Neuronal stem cell (in vitro differentiated cells): ENCODE results near the gene YIPF6. TPM values are rescaled to one million over a fixed set of nuclear protein-coding genes. Genes with fewer than 3 reads are reported as not detected.

ENCODE experiments used
- DNase-seq: peaks from one replicate; pipeline ENCODE4 v3.0.0-alpha.2; 2013; ENCODE audit warnings: low spot score
- H2AFZ ChIP-seq: one replicate; pipeline ENCODE4 v1.6.1; 2013; ENCODE audit warnings: mild to moderate bottlenecking, low read length, inconsistent platforms
- H2AK5ac ChIP-seq: 2 replicates; pipeline ENCODE4 v1.6.1; 2013; ENCODE audit warnings: low read depth, mild to moderate bottlenecking, inconsistent platforms, low read length, moderate library complexity, mixed read lengths
- H2BK120ac ChIP-seq: 2 replicates; pipeline ENCODE4 v1.6.1; 2013; ENCODE audit warnings: low read depth, mild to moderate bottlenecking, inconsistent platforms, low read length, moderate library complexity, mixed read lengths
- H2BK12ac ChIP-seq: one replicate; pipeline ENCODE4 v1.6.1; 2013; ENCODE audit warnings: low read length, inconsistent platforms
- H2BK15ac ChIP-seq: 2 replicates; pipeline ENCODE4 v1.6.1; 2013; ENCODE audit warnings: mild to moderate bottlenecking, low read length, inconsistent platforms, mixed read lengths
- H2BK5ac ChIP-seq: one replicate; pipeline ENCODE4 v1.6.1; 2013; ENCODE audit warnings: inconsistent platforms, mild to moderate bottlenecking, low read length, moderate library complexity
- H3K14ac ChIP-seq: one replicate; pipeline ENCODE4 v1.6.1; 2013; ENCODE audit warnings: low read length, inconsistent platforms
- H3K18ac ChIP-seq: 2 replicates; pipeline ENCODE4 v1.6.1; 2013; ENCODE audit warnings: low read length, inconsistent platforms
- H3K23ac ChIP-seq: 2 replicates; pipeline ENCODE4 v1.6.1; 2013; ENCODE audit warnings: low read depth, mild to moderate bottlenecking, mixed read lengths, low read length, inconsistent platforms; ENCODE audit not compliant: poor library complexity
- H3K27ac ChIP-seq: replicated peaks from 3 replicates; pipeline ENCODE4 v1.5.1; 2013; ENCODE audit warnings: low read length, inconsistent platforms
- H3K27me3 ChIP-seq, 3 experiments: 2 replicates each; pipeline ENCODE4 v1.6.1; 2013; ENCODE audit warnings: low read length in 3 of 3, mild to moderate bottlenecking in 2 of 3, inconsistent platforms in 1 of 3, low read depth in 1 of 3, mixed read lengths in 1 of 3, moderate library complexity in 1 of 3; ENCODE audit not compliant: control insufficient read depth in 3 of 3, insufficient read depth in 3 of 3
- H3K36me3 ChIP-seq, 2 donors: replicated peaks in 1 of 2; 2 replicates each; pipeline ENCODE4 v1.6.1; 2013; ENCODE audit warnings: low read length in 2 of 2; ENCODE audit not compliant: control insufficient read depth in 2 of 2, insufficient read depth in 2 of 2
- H3K4ac ChIP-seq: 2 replicates; pipeline ENCODE4 v1.6.1; 2013; ENCODE audit warnings: inconsistent platforms, mild to moderate bottlenecking, low read length, moderate library complexity
- H3K4me1 ChIP-seq, 2 donors: 1 replicate in 1 of 2; 2 replicates in 1 of 2; pipeline ENCODE4 v1.6.1; 2013; ENCODE audit warnings: low read length in 2 of 2, low read depth in 1 of 2; ENCODE audit not compliant: control insufficient read depth in 2 of 2, insufficient read depth in 1 of 2
- H3K4me2 ChIP-seq: one replicate; pipeline ENCODE4 v1.6.1; 2013; ENCODE audit warnings: mild to moderate bottlenecking, low read length, inconsistent platforms; ENCODE audit not compliant: insufficient read depth, poor library complexity, severe bottlenecking
- H3K4me3 ChIP-seq, 2 donors: 2 replicates each; pipeline ENCODE4 v1.5.1; 2013; ENCODE audit warnings: low read length in 2 of 2, mild to moderate bottlenecking in 2 of 2, inconsistent platforms in 1 of 2, moderate library complexity in 1 of 2
- H3K79me1 ChIP-seq: one replicate; pipeline ENCODE4 v1.6.1; 2013; ENCODE audit warnings: low read depth, mild to moderate bottlenecking, inconsistent platforms, low read length, moderate library complexity
- H3K9ac ChIP-seq: one replicate; pipeline ENCODE4 v1.6.1; 2013; ENCODE audit warnings: mild to moderate bottlenecking, low read depth, low read length, inconsistent platforms; ENCODE audit not compliant: poor library complexity
- H3K9me3 ChIP-seq, 2 donors: replicated peaks in 1 of 2; 2 replicates each; pipeline versions ENCODE3 to v1.6.1; 2013; ENCODE audit warnings: low read length in 2 of 2, mild to moderate bottlenecking in 2 of 2, inconsistent platforms in 1 of 2, low read depth in 1 of 2, mixed read lengths in 1 of 2, moderate library complexity in 1 of 2; ENCODE audit not compliant: control insufficient read depth in 2 of 2, insufficient read depth in 1 of 2
- H4K8ac ChIP-seq: one replicate; pipeline ENCODE4 v1.6.1; 2013; ENCODE audit warnings: low read depth, mild to moderate bottlenecking, inconsistent platforms, low read length, moderate library complexity
- H4K91ac ChIP-seq: one replicate; pipeline ENCODE4 v1.6.1; 2013; ENCODE audit warnings: low read length, low read depth, mild to moderate bottlenecking, inconsistent platforms; ENCODE audit not compliant: poor library complexity
- WGBS, 2 donors: extraction: QIAGEN DNeasy Blood & Tissue Kit; methylation state at CpG; one replicate each; pipeline ENCODE4 v1.1.7; 2013; ENCODE audit warnings: missing lambda C conversion rate in 2 of 2, mixed read lengths in 1 of 2; ENCODE audit not compliant: insufficient read length in 2 of 2, insufficient replicate concordance in 1 of 2; ENCODE audit errors: extremely low coverage in 2 of 2; 5-methylcytosine and 5-hydroxymethylcytosine counted together
- small RNA-seq: library from polyadenylated mRNA; stranded (forward); fragments of <200 nt; extraction: miRNeasy Mini kit (QIAGEN cat#:217004); gene quantifications from one replicate; pipeline ENCODE3, GENCODE V24; 2013; ENCODE audit not compliant: insufficient read depth

Gene YIPF6

GRCh38 chrX:68584221-68584620 lies 85.4 kb downstream of the YIPF6 start:
- Histone ChIP-seq H2AK5ac (no peak overlapping the region), H3K4me3 (no peak overlapping the region), H3K9me3 (no peaks in the 10 kb centered on the region), H2AFZ (no peak overlapping the region), H3K14ac (no peak overlapping the region), H2BK120ac (no peak overlapping the region), H2BK15ac (no peak overlapping the region), H3K36me3 (no peaks in the 10 kb centered on the region), H3K79me1 (no peaks in the 10 kb centered on the region), H3K18ac (no peak overlapping the region), H2BK12ac (no peak overlapping the region), H3K4me1 (no peaks in the 10 kb centered on the region), H3K4ac (no peak overlapping the region), H3K27ac (no peak overlapping the region), H3K4me2 (no peak overlapping the region), H3K23ac (no peak overlapping the region), H4K91ac (no peak overlapping the region), H3K27me3 (peaks cover 0 to 4% (median 0%) of the 10 kb centered on the region in 3 experiments), H4K8ac (no peak overlapping the region), H3K9ac (no peak overlapping the region), H2BK5ac (no peak overlapping the region)
- WGBS, 2 donors, result no CpG with 5 or more reads among the region's 2 CpGs
- DNase-seq, result no peak

Small RNAs within 50 kb of the gene (small RNA-seq; reads per million reads assigned to genes)
- gene RNU6-245P, result not detected
